HG02884 (cell line): Measurements from ENCODE around the gene SDK1.

Source experiments
- ATAC-seq: cut with Tn5 transposase; IDR thresholded peaks from one replicate; pipeline ENCODE4 v1.9.1; 2021; ENCODE audit warnings: mild to moderate bottlenecking, moderate library complexity; ENCODE audit not compliant: unreplicated experiment

The SDK1 gene

GRCh38 chr7:4139656-4140625, 838.9 kb downstream of the SDK1 start:
- ATAC-seq: no peak

- ATAC-seq: no peak
Observed at GRCh38 chr7:4140933-4141332, 839.9 kb downstream of the SDK1 start.

GRCh38 chr7:4143006-4143405, 842.0 kb downstream of the SDK1 start:
- ATAC-seq: no peak

- no peak for ATAC-seq
Observed at GRCh38 chr7:4143511-4144171, 842.6 kb downstream of the SDK1 start.

GRCh38 chr7:4144172-4144701, 843.2 kb downstream of the SDK1 start:
- ATAC-seq: no peak

GRCh38 chr7:4144811-4145510, 843.9 kb downstream of the SDK1 start:
- no peak for ATAC-seq

GRCh38 chr7:4145576-4145975, 844.5 kb downstream of the SDK1 start:
- ATAC-seq: no peak

GRCh38 chr7:4147926-4148620, 847.0 kb downstream of the SDK1 start:
- ATAC-seq: no peak

GRCh38 chr7:4149236-4149635, 848.2 kb downstream of the SDK1 start:
- ATAC-seq: no peak

GRCh38 chr7:4149645-4150044, 848.6 kb downstream of the SDK1 start:
- ATAC-seq: no peak

- no peak for ATAC-seq
Observed at GRCh38 chr7:4150731-4151130, 849.7 kb downstream of the SDK1 start.

- no peak for ATAC-seq
Observed at GRCh38 chr7:4151524-4151923, 850.5 kb downstream of the SDK1 start.

- ATAC-seq: no peak
Observed at GRCh38 chr7:4151926-4152549, 851.0 kb downstream of the SDK1 start.

GRCh38 chr7:4154882-4155535, 854.0 kb downstream of the SDK1 start:
- no peak for ATAC-seq

GRCh38 chr7:4156190-4156589, 855.1 kb downstream of the SDK1 start:
- no peak for ATAC-seq

GRCh38 chr7:4157651-4158050, 856.6 kb downstream of the SDK1 start:
- ATAC-seq: no peak

GRCh38 chr7:4158441-4159153, 857.5 kb downstream of the SDK1 start:
- ATAC-seq: no peak

- no peak for ATAC-seq
Observed at GRCh38 chr7:4159154-4159501, 858.1 kb downstream of the SDK1 start.
